ENCODE measurements around the gene TMEM63A.
A peak's percentile ranks its signal among the peaks of the same experiment; 100 is the strongest.

TMEM63A gene

GRCh38 chr1:225822655-225823403, 59.4 kb downstream of the TMEM63A start:
- no peak overlapping the region for H3K4me3 ChIP-seq (ENCODE audit: control insufficient read depth, low read depth, low read length)
- no peak for DNase-seq (ENCODE audit: low read depth)
- no peak for TF ChIP-seq CTCF (conservative IDR thresholded peaks at IDR 0.05; ENCODE audit: control insufficient read depth, insufficient read depth, low read depth, low read length)

GRCh38 chr1:225820522-225821120, 61.6 kb downstream of the TMEM63A start:
- no peak for TF ChIP-seq CTCF (conservative IDR thresholded peaks at IDR 0.05; ENCODE audit: control insufficient read depth, insufficient read depth, low read depth, low read length)
- no peak for DNase-seq (ENCODE audit: low read depth)
- H3K4me3 ChIP-seq (ENCODE audit: control insufficient read depth, low read depth, low read length), result no peak overlapping the region

DNA sequence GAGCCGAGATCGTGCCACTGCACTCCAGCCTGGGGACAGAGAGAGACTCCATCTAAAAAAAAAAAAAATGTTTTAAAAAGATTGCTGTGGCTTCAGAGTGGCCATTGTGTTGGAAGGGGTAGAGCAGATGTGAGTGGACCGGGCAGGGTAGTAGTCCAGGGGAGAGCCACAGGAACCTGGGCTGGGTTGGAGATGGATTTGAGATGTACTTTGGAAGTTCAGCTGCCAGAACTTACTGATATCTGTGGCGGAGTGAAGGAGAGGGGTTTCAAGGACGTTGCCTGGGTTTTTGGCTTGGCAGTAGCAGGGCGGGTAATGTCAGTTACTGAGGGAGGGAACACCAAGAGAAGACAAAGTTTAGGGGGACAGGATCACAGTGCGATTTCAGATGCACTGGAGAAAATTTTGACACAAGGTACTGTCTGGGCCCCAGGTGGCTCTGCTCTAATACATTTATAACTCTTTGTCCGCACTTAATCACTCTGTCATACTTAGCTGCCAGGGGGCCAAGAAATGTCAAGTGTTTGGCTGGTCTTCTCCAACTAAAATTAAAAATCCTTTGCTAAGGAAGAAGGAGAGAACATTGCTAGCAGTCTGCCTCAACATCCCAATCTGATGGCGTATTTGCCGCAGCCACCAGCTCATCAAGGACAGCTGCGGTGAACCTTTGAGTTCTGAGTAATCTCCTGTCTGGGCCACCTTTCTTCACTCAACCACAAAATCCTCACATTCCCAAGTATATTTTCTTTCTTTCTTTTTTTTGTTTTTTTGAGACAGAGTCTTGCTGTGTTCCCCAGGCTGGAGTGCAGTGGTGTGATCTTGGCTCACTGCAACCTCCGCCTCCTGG, 62.6 kb downstream of the TMEM63A start:
- no peak for TF ChIP-seq CTCF (conservative IDR thresholded peaks at IDR 0.05; ENCODE audit: control insufficient read depth, insufficient read depth, low read depth, low read length)
- DNase-seq (ENCODE audit: low read depth), result no peak
- no peak overlapping the region for H3K4me3 ChIP-seq (ENCODE audit: control insufficient read depth, low read depth, low read length)

DNA sequence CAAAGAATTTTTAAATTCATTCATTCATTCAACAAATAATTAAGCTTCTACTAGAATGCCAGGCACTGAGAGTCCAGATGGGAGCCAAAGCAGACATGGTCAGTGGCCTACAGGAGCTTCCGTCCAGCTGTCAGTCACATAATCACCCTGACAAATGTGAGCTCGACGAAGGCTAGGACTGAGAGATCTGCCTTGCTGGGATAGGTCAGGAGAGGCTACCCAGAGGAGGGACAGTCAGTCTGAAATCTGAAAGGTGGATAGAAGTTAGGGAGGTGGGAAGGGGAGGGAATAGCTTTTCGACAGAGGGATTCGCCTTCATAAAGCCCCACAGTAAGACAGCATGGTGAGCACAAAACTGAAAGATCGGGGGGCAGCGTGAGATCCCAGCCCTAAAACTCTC, 64.0 kb downstream of the TMEM63A start:
- TF ChIP-seq CTCF (conservative IDR thresholded peaks at IDR 0.05; ENCODE audit: control insufficient read depth, insufficient read depth, low read depth, low read length), result no peak
- H3K4me3 ChIP-seq (ENCODE audit: control insufficient read depth, low read depth, low read length), result no peak overlapping the region
- DNase-seq (ENCODE audit: low read depth), result no peak

DNA sequence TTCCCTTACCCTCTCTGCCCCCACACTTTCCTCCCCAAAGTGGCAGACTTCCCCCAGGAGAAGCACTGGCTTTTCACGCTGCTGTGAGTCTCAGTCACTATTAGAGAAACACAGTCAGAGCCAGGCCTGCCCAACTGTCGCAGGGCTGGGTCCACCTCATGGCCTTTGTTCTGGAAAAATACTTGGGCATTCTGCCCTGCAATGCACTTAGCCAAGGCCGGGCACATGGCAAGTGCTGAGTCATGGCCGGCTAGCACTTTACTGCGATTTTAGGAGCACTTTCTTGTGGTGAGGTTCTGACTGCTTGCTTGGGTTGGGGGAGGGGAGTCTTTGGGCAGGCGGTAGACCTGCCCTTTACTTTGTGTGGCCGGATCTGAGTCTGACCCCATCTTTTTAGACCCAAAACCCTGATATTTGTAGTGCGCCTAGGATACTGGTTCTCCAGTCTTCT, 64.5 kb downstream of the TMEM63A start:
- peak; percentile 93 for DNase-seq (ENCODE audit: low read depth)
- no peak overlapping the region for H3K4me3 ChIP-seq (ENCODE audit: control insufficient read depth, low read depth, low read length)
- TF ChIP-seq CTCF (conservative IDR thresholded peaks at IDR 0.05; ENCODE audit: control insufficient read depth, insufficient read depth, low read depth, low read length), result no peak

DNA sequence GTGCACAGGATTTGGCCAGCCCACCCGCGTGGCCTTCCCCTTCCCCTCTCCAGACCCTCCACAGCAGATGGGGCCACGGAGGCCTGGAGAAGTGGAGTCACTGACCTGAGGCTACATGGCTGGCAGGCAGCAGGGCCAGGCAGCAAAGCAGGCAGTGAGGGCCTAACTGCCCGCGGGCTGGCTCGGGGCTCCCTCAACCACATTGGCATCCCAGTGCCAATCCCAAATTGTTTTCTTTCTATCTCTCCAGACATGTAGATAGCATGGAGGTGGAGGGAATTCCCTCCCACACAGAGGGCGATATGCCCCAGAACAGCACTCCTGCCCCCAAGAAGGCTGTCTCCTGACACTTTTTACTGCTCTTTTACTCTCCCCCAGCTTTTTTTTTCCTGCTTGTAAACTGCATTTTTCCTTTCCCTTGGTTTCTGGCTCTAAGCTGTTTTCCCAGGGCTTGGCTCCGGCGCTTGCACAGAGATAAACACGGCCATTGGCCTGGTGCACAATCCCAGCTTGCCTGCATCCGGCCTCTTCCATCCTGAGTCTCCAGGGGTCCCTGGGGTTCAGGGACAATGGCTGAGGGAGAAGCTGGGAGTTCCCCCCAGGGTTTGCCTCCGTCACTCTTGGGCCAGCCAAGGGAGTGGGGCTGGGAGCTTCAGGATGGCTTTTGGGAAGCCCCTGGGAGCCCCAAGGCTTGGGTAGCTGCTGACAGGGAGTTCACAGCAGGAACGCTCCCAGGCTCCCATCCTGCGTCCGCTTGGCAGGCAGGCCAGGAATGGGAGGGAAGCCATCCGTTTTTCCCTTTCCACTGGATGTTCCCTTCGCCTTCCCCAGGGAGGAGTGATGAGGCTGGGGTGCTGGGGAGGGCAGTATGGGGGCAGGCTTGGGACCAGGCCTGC, 65.3 kb downstream of the TMEM63A start:
- H3K4me3 ChIP-seq (ENCODE audit: control insufficient read depth, low read depth, low read length), result no peak overlapping the region
- TF ChIP-seq CTCF (conservative IDR thresholded peaks at IDR 0.05; ENCODE audit: control insufficient read depth, insufficient read depth, low read depth, low read length), result no peak
- DNase-seq (ENCODE audit: low read depth), result peak; percentile 47

Data from fibroblast of mammary gland (primary cell).